Activated CD4-positive, CD25-positive, alpha-beta regulatory T cell treated with anti-CD3 and anti-CD28 coated beads, Interleukin-2, amount 50 U/mL, for 24 hours (primary cell): ENCODE measurements around the gene NR2F2.

ENCODE experiments used
- ATAC-seq, 2 donors: fragments of 150-1000 bp; cut with Tn5 transposase; one replicate each; pipeline ENCODE4 v1.10.0; 2021; ENCODE audit warnings: mild to moderate bottlenecking in 1 of 2, moderate library complexity in 1 of 2

The NR2F2 gene

GRCh38 chr15:96343113-96344059, 12.9 kb downstream of the NR2F2 start:
- no peak for ATAC-seq

- no peak for ATAC-seq
Measured at GRCh38 chr15:96344060-96344705, 13.7 kb downstream of the NR2F2 start.

- no peak for ATAC-seq
Measured at GRCh38 chr15:96344706-96345559, 14.4 kb downstream of the NR2F2 start.

DNA sequence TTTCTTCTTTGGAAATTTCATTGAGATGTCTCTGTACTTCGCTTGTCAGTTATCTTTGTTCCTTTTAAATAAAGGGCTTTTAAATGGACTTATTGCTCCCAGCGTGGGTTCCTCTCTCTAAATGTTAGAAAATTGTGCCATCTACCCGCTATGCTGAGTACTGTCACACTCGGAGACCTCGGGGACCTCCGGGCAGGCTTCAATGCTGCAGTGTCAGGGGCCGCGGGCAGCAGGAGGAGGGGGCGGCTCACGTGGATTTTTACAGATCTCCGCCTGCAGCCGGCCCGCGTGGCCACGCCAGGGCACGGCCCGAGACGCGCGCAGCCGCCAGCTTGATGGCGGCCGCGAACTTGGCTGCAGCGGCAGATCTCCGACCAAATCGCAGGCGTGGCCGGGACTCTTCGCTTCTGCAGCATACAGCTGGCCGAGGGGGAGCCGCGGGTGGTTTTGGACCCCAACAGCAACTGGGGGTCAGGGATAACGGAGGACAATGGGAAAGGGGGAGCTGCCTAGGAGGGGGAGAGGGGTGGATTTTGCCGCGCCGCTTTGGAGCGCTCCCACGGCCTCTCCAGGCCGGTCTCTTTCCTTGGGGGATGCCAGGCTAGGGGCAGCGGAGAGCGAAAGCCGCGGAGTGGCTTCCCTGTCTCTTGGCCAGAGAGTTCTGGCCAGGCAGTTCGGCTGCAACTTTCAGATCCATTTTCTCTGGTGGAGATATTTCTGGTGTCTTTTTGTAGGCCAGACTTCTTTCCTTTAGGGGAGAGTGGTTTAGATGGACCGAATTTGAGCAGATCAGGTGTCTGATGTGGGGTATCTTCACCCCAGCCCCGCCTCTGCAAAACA, 15.3 kb downstream of the NR2F2 start:
- no peak for ATAC-seq

DNA sequence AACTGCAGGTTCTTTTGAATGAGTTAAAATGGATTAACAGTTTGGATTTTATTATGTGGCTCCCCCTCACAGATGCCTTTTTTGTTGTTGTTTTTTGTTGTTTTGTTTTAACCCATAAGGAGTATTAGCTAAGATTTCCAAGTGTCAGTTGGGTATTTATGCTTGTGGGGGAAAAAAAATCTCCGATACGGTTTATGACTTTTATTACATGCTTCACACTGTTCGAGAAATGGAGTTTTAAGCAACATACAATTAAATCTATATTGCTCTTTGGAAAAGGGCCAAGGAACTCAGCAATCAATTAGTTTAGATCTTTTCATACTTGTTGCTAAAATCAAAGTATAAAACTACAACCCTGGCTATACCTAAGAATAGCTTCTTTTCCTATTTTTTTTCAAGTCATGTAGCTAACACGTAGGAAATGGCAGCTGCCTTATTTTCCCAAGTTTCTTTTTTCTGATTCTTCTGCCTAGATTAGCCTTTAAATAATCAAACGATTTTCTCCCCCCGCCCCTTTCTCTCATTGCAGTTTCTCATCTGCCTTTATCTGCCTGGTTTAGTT, 16.0 kb downstream of the NR2F2 start:
- ATAC-seq: no peak

DNA sequence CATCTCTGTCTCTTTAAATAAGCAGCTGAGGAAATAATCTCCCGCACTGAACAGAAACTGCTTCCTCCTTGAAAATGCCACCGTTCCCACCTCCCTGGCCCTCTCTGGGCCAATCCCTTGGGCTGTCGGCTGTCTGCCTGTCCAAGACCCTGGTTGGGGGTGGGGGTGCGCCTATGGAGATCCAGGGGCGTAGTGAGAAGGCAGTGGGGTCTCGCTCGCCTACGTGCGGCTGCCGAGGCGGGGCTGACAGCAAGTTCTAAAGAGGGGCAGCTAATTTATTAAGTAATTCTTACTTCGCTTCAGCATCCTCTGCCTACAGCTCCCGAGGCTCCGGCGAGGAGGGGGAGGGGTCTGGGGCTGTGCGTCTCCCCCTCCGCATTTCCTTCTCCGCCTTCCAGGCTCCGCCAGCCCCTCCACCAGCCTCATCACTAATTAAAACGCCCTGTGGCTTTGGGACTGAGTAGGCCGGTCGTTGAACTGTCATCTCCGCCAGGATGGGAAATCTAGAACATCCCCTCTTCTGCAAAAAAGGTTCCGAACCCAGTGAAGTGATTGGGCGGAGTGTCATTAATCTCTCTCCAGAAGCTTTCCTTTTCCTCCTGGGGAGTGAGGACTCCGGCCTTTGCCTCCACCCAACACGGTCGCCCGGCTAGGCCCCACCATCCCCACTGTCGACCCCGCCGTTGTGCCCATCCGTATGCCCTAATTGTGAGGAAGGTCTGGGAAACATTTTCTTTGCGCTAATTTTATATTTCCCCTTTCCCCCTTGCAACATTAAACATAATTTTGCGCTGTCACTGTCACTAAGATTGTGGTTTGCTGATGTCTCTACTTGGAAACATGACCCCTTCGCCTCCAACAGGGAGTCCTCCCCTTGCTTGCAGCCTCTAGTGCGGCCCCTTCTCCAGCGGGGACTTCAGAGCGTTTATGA, 16.9 kb downstream of the NR2F2 start:
- ATAC-seq: no peak

- no peak for ATAC-seq
Measured at GRCh38 chr15:96348112-96349027, 17.9 kb downstream of the NR2F2 start.

GRCh38 chr15:96349034-96349856, 18.7 kb downstream of the NR2F2 start:
- ATAC-seq: no peak

- no peak for ATAC-seq
Measured at GRCh38 chr15:96349857-96350720, 19.6 kb downstream of the NR2F2 start.

GRCh38 chr15:96350934-96351724, 20.6 kb downstream of the NR2F2 start:
- ATAC-seq: no peak

DNA sequence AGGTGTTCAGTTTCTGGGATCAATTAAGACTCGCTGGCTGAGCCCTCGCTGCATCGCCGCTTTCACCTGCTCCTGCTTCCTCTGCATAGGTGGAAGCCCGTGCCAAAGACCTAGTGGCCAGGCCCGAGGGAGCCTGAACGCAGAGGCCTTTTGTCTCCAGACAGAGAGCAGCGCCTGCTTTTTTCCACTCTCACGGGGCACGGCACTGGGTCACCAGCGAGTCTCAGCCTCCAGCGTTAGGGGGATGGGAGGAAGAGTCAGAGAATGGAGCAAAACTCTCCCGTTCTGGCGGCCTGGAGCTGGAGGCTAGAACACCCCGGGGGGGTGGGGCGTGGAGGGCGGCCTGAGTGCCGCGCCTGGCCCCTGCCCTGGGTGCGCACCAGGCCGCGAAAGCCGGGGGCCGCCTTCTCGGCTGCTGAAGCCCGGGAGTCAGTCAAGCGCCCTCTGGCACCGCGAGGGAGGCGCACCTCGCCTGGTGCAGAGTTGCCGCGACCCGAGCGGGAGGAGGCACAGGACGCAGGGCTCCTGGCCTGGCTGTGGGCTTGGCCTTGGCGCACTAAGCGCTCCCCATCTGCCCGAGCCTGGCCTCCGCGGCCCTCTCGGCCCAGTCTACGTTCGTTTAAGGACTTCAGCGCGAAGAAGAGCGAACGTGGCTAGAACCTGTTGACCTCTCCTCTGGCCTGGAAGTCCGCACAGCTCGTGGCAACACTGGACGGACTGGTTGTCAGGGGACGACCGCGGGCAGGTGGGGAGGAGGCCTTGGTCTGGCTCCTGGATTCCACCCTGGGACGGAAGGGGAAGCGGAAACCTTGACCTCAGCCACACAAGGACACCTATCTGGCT, 21.5 kb downstream of the NR2F2 start:
- no peak for ATAC-seq

DNA sequence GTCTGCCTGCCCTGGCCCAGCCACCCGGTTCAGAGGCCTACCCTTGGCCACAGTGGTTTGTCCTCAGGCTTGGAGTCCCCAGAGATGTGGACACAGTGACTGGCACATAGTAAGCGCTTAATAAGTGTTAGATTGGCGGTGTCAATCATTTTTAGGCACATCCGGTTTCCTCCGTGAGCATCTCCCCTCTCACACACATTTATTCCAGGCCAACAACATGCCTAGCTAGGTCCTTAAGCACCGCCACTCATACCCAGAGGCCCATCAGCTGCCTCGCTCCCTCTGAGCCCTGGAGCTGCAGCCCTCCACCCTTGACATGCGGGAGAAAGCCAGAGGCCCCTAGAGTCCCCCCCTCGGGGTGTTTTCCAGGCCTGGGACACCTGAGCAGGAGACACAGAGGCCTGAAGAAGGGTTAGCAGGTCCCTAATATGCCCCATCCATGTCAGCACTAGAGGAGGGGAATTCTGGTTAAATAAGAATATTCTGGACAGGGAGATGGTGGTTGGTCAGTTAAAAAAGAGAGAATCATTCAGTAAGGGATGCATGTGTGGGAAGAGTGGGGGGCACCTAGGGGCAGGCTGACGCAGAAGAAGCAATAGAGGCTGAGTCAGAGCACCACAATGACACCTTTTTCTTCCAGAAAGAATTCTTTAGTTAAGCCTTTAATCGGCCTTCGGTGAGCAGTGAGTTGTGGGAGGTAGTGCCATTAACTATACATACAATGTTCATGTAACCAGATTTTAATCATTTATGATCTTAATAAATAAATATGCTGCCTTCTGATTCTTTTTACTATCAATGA, 22.3 kb downstream of the NR2F2 start:
- ATAC-seq: no peak

DNA sequence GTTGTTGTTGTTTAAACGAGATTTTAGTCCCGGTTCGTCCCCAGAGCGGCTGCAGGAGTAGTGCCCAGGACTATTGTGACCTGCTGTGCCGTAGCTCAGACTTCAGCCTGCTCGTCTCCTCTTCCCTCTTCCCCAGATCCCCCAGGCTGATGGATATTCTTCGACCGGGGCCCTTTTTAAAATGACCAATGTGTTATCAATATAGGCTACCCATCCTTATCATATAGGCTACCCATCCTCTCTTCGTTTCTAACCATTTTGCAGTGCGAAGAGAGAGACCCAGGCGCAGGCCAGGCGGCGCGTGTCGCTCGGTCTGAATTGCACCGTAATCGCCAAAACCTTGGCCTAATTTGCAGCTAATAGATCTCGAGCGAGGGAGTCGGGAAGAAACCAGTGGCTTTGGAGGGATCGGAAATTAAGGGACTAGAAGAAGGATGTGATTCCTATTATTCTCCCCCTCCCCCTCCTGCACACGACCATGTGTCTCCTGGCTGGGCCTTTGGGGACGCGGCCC, 23.0 kb downstream of the NR2F2 start:
- no peak for ATAC-seq

GRCh38 chr15:96353930-96354730, 23.6 kb downstream of the NR2F2 start:
- no peak for ATAC-seq
